Smooth muscle cell (in vitro differentiated cells): Measurements from ENCODE around the gene CYP24A1. TPM values are rescaled to one million over a fixed set of nuclear protein-coding genes. Genes with fewer than 3 reads are reported as not detected.

ENCODE experiments used
- DNase-seq: peaks from one replicate; lab custom pipeline; 2025; ENCODE audit not compliant: unreplicated experiment; lab: John Stamatoyannopoulos, UW
- H2AFZ ChIP-seq: fragments of 200-600 bp; sonication (generic); 2 replicates; pipeline ENCODE4 v1.6.0; 2016; ENCODE audit warnings: antibody characterized with exemption, low read depth, mild to moderate bottlenecking
- H3F3A ChIP-seq: fragments of 200-600 bp; sonication (generic); 2 replicates; pipeline ENCODE4 v1.6.0; 2017; ENCODE audit warnings: antibody characterized with exemption, low read depth
- H3K27ac ChIP-seq: fragments of 200-600 bp; sonication (generic); 2 replicates; pipeline ENCODE4 v1.5.1; 2016; ENCODE audit warnings: low read depth, mild to moderate bottlenecking
- H3K27me3 ChIP-seq: fragments of 200-600 bp; sonication (generic); 2 replicates; pipeline ENCODE4 v1.6.1; 2016; ENCODE audit warnings: low read depth, mild to moderate bottlenecking
- H3K36me3 ChIP-seq: fragments of 200-600 bp; sonication (generic); 2 replicates; pipeline ENCODE4 v1.5.1; 2016; ENCODE audit warnings: low read depth
- H3K4me1 ChIP-seq: fragments of 200-600 bp; sonication (generic); 2 replicates; pipeline ENCODE4 v1.5.1; 2016; ENCODE audit warnings: low read depth
- H3K4me2 ChIP-seq: fragments of 200-600 bp; sonication (generic); 2 replicates; pipeline ENCODE4 v1.6.0; 2016; ENCODE audit warnings: mild to moderate bottlenecking
- H3K4me3 ChIP-seq: fragments of 200-600 bp; sonication (generic); 2 replicates; pipeline ENCODE4 v1.5.1; 2016; ENCODE audit warnings: mild to moderate bottlenecking
- H3K79me2 ChIP-seq: fragments of 200-600 bp; sonication (generic); 2 replicates; pipeline ENCODE4 v1.6.0; 2016; ENCODE audit warnings: low read depth, mild to moderate bottlenecking
- H3K9ac ChIP-seq: fragments of 200-600 bp; sonication (generic); 2 replicates; pipeline ENCODE4 v1.6.0; 2016; ENCODE audit warnings: low read depth
- H3K9me3 ChIP-seq: fragments of 200-600 bp; sonication (generic); replicated peaks from 2 replicates; pipeline ENCODE4 v1.5.1; 2016; ENCODE audit warnings: low read depth
- H4K20me1 ChIP-seq: fragments of 200-600 bp; sonication (generic); 2 replicates; pipeline ENCODE4 v1.6.0; 2016; ENCODE audit warnings: low read depth
- WGBS: methylation state at CpG from one replicate; pipeline ENCODE4 v1.1.7; 2016; ENCODE audit warnings: low lambda C conversion rate; 5-methylcytosine and 5-hydroxymethylcytosine counted together
- polyA plus RNA-seq: library from polyadenylated mRNA; unstranded; fragments of >200 nt; fragmentation: Nextera tagmentation; extraction: Ambion mirVana; gene quantifications from 2 replicates; pipeline ENCODE4 v1.2.1, GENCODE V29; 2016
- total RNA-seq: library from RNA; depleted of rRNA; stranded (reverse); fragments of >200 nt; gene quantifications from 2 replicates; pipeline ENCODE4 v1.2.3, GENCODE V29; 2014
- TF ChIP-seq, protein P1 (sequence below): fragments of 200-600 bp; sonication (generic); IDR thresholded peaks from 2 replicates; pipeline ENCODE4 v1.5.1; 2017; ENCODE audit warnings: borderline replicate concordance, mild to moderate bottlenecking, antibody characterized with exemption; ENCODE audit not compliant: insufficient read depth, poor library complexity, severe bottlenecking

The CYP24A1 gene
- total and polyA plus RNA-seq, 2 experiments from 2014 or later, result 0.70 to 18.0 TPM

DNA sequence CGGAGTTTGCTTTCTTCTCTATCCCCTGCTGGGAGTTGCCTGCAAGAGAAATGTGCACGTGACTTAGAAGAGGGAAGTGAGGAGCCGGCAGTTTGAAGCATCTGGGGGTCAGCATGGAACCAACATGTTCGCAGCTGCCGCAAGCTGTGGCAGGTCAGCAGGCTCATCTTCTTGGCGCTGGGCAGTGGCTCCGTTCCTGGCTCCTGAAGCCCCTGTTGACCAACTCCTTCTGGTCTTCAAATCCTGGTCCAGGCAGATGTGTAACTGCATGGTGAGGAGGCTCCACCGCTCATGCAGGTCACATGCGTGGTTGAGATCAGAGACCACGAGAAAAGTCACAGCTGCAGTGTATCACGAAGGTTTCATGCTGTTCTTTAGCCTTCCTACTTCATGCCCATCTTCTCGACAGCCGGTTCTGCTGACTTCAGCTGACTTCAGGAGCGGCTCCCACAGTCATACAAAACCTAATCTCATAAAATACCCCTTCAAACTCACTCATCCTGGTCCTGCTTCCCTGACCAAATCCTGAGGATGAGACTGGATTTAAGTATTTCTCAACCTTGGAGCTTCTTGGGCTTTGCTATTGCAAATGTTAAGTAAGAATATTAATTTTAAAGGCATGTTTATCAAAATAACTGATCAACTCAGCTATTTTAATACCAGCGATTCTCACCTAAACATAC lies 58.5 kb downstream of the CYP24A1 start:
- no peak overlapping the region for H3K4me3 ChIP-seq
- no peak overlapping the region for H3K9ac ChIP-seq
- H3K27ac ChIP-seq, result peak overlapping the region; percentile 81
- peaks cover 6% of the 10 kb centered on the region for H3F3A ChIP-seq
- no peaks in the 10 kb centered on the region for H3K9me3 ChIP-seq
- 57% methylated on average over 15 of the region's 15 CpGs for WGBS
- H3K4me1 ChIP-seq, result no peaks in the 10 kb centered on the region
- no peak for DNase-seq
- H3K4me2 ChIP-seq, result peak overlapping the region; percentile 61
- TF ChIP-seq, protein P1, sequence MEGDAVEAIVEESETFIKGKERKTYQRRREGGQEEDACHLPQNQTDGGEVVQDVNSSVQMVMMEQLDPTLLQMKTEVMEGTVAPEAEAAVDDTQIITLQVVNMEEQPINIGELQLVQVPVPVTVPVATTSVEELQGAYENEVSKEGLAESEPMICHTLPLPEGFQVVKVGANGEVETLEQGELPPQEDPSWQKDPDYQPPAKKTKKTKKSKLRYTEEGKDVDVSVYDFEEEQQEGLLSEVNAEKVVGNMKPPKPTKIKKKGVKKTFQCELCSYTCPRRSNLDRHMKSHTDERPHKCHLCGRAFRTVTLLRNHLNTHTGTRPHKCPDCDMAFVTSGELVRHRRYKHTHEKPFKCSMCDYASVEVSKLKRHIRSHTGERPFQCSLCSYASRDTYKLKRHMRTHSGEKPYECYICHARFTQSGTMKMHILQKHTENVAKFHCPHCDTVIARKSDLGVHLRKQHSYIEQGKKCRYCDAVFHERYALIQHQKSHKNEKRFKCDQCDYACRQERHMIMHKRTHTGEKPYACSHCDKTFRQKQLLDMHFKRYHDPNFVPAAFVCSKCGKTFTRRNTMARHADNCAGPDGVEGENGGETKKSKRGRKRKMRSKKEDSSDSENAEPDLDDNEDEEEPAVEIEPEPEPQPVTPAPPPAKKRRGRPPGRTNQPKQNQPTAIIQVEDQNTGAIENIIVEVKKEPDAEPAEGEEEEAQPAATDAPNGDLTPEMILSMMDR, result no peak
- no peak overlapping the region for H2AFZ ChIP-seq
- H3K79me2 ChIP-seq, result no peaks in the 10 kb centered on the region
- H3K36me3 ChIP-seq, result no peaks in the 10 kb centered on the region
- H3K27me3 ChIP-seq, result no peaks in the 10 kb centered on the region
- no peaks in the 10 kb centered on the region for H4K20me1 ChIP-seq

DNA sequence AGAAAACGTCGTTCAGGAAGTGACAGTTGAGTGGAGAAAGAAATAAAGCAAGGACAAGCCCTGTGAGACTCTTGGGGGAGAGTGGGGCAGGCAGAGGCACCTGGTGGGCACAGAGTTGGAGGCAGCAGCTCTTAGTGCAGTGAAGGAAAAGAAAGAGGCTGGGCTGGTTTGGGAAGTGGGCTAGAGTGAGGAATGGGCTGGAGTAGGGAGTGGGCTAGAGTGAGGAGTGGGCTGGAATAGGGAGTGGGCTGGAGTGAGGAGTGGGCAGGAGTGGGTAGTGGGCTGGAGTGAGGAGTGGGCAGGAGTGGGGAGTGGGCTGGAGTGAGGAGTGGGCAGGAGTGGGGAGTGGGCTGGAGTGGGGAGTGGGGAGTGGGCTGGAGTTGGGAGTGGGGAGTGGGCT lies 59.7 kb downstream of the CYP24A1 start:
- Histone ChIP-seq H3K4me1 (no peaks in the 10 kb centered on the region), H3K27me3 (no peaks in the 10 kb centered on the region), H3K27ac (no peak overlapping the region), H3K4me2 (peak overlapping the region; percentile 61), H4K20me1 (no peaks in the 10 kb centered on the region), H3F3A (peaks cover 6% of the 10 kb centered on the region), H3K9me3 (no peaks in the 10 kb centered on the region), H3K4me3 (no peak overlapping the region), H3K36me3 (no peaks in the 10 kb centered on the region), H3K9ac (no peak overlapping the region), H2AFZ (no peak overlapping the region), H3K79me2 (no peaks in the 10 kb centered on the region)
- DNase-seq, result no peak
- TF ChIP-seq, protein P1, result no peak
- WGBS, result 49% methylated on average over 2 of the region's 2 CpGs

DNA sequence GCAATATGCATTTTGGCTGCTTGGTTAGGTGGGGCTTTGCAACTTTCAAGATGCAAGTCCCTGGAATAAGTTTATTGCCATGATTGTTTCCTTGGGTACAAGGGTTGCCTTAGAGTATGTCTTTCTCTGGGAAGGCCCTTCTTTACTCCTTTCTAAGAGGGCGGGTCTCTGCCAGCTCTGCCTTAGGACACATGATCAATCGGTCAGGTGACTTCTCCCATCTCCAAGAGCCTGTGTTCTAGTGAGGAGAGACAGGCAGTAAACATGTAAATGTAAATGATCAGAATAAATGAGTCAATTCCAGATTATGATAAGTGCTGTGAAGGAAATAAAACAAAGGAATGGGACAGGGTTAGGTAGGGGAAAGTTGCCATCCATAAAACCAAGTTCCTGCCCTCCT lies 60.2 kb downstream of the CYP24A1 start:
- Histone ChIP-seq H3K27ac (no peak overlapping the region), H3K9me3 (no peaks in the 10 kb centered on the region), H3K27me3 (no peaks in the 10 kb centered on the region), H2AFZ (no peak overlapping the region), H4K20me1 (no peaks in the 10 kb centered on the region), H3K4me1 (no peaks in the 10 kb centered on the region), H3K79me2 (no peaks in the 10 kb centered on the region), H3K4me3 (no peak overlapping the region), H3K4me2 (no peak overlapping the region), H3K9ac (no peak overlapping the region), H3F3A (peaks cover 6% of the 10 kb centered on the region), H3K36me3 (no peaks in the 10 kb centered on the region)
- DNase-seq, result no peak
- 93% methylated on average over 2 of the region's 2 CpGs for WGBS
- TF ChIP-seq, protein P1, result no peak

DNA sequence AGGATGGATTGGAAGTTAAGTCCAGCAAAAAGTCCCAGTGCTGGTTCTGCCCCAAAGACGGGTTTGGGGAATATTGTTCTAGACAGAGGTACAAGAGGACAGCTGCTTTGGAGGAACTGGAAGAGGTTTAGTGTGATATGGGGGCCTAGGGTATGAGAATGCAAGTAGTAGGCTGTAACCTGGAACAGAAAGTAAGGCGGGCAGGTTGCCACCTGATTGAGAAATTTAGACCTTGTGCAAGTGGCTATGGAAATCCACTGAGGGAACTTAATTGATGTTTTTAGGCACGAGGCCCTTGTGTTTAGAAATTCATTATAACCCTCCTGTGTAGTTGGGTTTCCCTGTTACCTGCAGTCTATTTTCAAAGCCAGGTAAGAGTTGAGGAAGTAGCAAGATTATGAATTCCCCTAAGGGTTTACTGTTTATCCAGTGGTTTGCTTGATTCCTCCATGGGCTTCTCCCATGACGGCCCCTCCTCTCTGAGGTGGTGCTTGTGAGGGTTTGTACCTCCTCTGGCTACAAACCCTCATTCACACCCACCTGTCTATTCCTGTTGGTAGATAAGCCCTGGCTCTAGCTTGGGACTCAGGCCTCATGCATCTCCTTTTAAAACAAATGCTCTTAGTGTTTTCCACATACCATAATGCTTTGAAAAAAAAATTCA lies 61.4 kb downstream of the CYP24A1 start:
- no peak for DNase-seq
- H3K4me1 ChIP-seq, result no peaks in the 10 kb centered on the region

More for the DNA sequence above, 61.4 kb downstream of the CYP24A1 start:
- TF ChIP-seq, protein P1, result no peak
- no peak overlapping the region for H2AFZ ChIP-seq
- H4K20me1 ChIP-seq, result no peaks in the 10 kb centered on the region
- H3K9ac ChIP-seq, result no peak overlapping the region
- H3K27ac ChIP-seq, result no peak overlapping the region
- H3K9me3 ChIP-seq, result no peaks in the 10 kb centered on the region
- H3K36me3 ChIP-seq, result no peaks in the 10 kb centered on the region
- H3K79me2 ChIP-seq, result no peaks in the 10 kb centered on the region
- 81% methylated on average over 4 of the region's 4 CpGs for WGBS
- H3K4me2 ChIP-seq, result no peak overlapping the region
- H3F3A ChIP-seq, result peaks cover 6% of the 10 kb centered on the region
- H3K4me3 ChIP-seq, result no peak overlapping the region
- no peaks in the 10 kb centered on the region for H3K27me3 ChIP-seq
